GM19372 (cell line): Measurements from ENCODE around the gene HAL.
A peak's percentile ranks its signal among the peaks of the same experiment; 100 is the strongest.

Experiments used
- ATAC-seq: cut with Tn5 transposase; IDR thresholded peaks from one replicate; pipeline ENCODE4 v1.9.1; 2021; ENCODE audit warnings: mild to moderate bottlenecking, low read depth, moderate library complexity; ENCODE audit not compliant: unreplicated experiment

Gene HAL

GRCh38 chr12:95996034-95996658 lies at the start of gene HAL:
Gene HAL, minus strand, starts transcription at chr12:95996344. Its CDS starts 434 bp downstream, at chr12:95995910.
- ATAC-seq: no peak

DNA sequence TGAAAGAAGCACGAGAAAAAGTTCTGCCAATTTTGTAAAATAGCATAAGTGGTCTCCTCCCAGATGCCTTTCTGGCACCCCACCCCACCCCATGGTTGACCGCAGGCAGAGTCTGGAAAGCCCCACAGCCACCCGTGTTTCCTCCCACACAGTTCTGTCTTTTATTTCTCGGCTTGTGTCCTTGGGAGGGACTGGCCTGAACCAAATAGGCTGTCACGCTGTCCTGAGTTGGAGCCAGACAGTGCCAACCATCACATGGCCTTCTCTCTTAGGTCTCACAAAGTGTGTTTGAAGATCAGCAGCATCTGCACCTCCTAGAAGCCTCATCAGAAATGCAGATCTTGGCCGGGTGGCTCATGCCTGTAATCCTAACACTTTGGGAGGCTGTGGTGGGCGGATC lies 49.4 kb upstream of the HAL start:
- ATAC-seq: no peak

DNA sequence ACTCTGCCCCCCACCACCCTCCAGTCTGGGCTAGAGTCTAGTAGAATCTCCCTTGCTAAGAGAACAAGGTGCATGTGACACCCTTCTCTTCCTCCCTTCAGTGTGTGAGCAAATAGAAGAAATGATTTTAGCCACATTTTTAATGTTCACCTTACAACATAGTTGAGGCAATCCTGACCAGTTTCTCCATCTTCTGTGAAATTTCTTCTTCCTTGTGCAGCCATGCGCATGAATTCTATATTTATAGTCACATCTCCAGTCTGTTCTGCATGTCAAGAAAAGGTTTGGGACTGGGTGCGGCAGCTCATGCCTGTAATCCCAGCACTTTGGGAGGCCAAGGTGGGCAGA lies 48.8 kb upstream of the HAL start:
- no peak for ATAC-seq

DNA sequence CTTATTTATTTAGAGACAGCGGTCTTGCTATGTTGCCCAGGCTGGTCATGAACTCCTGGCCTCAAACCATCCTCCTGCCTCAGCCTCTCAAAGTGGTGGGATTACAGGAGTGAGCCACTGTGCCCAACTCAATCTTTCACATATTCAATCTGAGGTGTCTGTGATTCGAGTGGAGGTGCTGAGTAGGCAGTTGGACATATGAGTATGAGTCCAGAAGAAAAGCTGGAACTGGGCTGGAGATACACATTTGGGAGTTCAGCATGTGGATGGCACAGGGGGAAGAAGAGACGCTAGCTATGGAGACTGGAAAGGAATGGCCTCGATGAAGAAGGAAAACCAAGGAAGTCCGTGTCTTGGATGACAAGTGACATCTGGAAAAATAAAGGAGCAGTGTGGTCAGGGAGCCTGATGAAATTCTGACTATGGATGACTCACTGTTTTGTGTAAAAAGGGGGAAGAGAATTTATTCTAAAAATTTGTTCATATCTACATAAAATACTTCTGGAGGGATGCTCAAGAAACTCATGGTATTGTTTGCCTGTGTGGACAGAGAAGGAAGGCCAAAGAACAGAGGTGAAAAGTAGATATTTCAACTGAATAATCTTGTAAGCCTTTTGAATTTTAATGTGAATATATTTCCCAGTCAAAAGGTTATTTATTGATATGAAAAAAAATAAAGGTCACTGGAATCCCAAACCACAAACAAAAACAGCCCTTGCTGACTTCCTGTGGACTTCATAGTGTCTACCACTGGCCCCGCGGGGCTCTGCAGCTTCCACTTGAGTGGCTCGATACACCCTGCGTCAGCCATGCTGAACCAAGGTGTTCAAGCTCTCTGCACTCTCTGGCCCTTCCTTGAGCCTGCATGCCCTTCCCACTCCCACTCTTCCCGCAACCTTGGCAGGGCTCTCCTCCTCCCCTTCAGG lies 48.1 kb upstream of the HAL start:
- ATAC-seq: no peak

DNA sequence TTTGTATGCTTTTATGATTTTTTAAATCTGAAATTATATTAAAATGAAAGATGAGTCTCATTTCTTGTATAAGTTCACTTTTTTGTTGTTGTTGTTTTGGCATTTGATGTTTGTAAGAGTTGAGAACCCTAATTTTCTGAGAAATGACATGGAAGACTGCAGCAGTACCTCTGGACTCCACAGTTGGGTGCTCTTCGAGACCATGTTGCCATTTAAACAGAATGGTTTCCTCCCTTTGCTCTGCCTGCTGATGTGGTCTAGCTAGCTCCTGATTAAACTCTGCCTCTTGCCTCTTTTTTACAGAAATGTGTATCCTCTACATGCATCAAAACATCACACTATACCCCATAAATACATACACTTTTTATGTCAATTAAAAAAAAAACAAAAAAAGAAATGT lies 45.0 kb upstream of the HAL start:
- no peak for ATAC-seq

DNA sequence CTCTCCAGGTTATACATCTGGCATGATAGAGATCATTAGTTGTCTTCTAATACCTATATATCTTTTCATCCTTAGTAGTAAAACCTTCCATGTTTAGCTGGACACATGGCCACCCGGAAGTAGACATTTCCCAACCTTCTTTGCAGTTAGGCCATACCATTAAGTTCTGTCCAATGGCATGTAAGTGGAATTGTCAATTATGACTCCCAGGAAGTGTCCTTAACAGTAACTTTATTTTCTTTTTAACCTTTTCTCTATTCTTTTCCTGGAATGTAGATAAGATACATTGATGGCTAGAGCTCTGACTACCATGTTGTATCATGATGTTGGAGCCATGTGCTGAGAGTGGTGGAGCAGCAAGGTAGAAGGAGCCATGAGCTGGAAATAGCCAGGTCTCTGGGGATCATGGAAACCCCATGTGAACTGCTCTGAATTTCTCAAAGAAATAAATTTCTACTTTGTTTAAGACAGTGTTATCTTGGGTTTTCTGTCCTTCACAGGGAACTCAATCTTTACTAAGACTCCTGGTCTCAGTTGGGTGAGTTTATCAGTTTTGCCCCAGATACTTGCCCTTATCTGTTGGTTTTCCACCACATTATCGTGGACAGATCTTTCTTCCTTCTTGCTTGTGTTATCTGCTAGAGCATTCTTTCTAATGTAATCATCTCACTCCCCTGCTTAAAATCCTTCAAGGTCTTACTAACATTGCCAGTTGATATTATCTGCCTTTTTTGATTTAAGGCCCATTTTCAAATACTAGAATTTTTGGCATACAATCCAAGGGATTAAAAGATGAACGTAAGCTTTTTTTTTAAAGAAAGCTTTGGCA lies 44.4 kb upstream of the HAL start:
- ATAC-seq: no peak

DNA sequence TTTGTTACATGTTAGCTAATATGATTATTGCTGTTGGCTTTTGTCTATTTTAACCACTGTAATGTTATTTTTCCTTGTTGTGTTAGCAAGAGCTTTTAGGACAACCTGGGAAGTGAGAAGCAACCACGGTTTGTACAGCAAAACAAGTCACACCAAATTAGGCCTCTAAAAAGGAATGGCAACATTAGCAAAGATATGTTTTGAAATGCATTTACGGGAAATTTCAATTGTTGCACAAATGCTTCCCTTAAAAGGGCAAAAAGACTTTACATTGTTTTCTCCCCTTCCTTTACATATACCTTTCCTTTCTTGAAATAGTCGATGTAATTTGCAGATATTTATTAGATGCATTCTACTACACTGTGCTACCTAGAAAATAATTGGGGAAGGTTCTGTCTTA lies 43.4 kb upstream of the HAL start:
- no peak for ATAC-seq

DNA sequence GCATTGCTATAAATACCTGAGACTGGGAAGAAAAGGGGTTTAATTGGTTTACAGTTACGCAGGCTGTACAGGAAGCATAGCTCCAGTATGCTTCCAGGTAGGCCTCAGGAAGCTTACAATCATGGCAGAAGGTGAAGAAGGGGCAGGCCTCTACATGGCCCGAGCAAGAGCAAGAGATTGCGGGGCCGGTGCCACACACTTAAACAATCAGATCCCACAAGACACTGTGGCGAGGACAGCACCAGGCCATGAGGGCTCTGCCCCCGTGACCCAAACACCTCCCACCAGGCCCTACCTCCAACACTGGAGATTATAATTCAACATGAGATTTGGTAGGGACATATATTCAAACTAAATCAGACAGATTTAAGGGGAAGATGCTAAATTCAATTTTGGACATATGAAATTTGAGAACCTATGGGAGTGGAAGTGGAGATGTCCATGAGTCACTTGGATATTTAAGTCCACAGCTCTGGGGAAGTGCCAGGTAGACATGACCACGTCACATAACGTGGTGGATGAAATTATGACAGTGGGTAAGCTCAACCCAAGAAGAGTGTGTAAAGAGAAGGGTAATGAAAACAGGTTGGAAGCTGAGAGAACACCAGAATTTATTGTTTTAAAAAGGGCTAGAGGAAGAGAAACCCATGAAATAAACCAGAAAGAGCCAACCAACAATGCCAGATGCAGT lies 40.8 kb upstream of the HAL start:
- ATAC-seq: no peak

GRCh38 chr12:96035283-96036236 lies 39.4 kb upstream of the HAL start, which contains the start of gene LTA4H:
Gene LTA4H, minus strand, starts transcription at chr12:96035587. Its CDS starts 68 bp downstream, at chr12:96035519.
- peak; percentile 90 for ATAC-seq

- peak; percentile 13 for ATAC-seq
Measured at GRCh38 chr12:96034621-96035282, 38.6 kb upstream of the HAL start.

GRCh38 chr12:96033549-96034389 lies 37.6 kb upstream of the HAL start:
- no peak for ATAC-seq

DNA sequence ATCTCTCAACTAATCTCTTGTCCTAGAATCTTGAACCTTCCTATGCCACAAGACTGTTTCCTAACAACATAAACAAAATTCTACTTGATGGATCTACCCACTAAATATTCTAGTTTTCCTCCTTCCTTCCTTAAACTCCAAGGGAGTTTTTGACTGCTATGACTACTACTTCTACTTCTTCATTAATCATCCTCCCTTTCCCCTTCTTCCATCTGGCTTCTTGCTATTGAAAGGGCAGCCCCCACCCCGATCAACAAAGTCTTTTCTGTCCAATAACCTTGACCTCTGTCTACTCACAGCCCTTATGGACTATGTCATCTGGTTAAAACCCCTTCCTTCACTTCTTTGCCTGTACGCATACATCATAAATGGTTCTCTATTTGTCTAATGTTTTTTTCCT lies 33.7 kb upstream of the HAL start:
- ATAC-seq: no peak

GRCh38 chr12:96028538-96028937 lies 32.4 kb upstream of the HAL start:
- ATAC-seq: no peak

- ATAC-seq: no peak
Measured at GRCh38 chr12:96026331-96026730, 30.2 kb upstream of the HAL start.

GRCh38 chr12:96025518-96025917 lies 29.4 kb upstream of the HAL start:
- no peak for ATAC-seq

GRCh38 chr12:96020314-96021003 lies 24.3 kb upstream of the HAL start:
- peak; percentile 97 for ATAC-seq

- no peak for ATAC-seq
Measured at GRCh38 chr12:96015672-96016071, 19.5 kb upstream of the HAL start.
